Measurements from ENCODE around the gene NLK.
"Not testable (repeated sequence)": the region's sequence is repeated elsewhere in the genome, so short reads cannot be mapped to it uniquely, and the experiment has no call there.

The NLK gene

DNA sequence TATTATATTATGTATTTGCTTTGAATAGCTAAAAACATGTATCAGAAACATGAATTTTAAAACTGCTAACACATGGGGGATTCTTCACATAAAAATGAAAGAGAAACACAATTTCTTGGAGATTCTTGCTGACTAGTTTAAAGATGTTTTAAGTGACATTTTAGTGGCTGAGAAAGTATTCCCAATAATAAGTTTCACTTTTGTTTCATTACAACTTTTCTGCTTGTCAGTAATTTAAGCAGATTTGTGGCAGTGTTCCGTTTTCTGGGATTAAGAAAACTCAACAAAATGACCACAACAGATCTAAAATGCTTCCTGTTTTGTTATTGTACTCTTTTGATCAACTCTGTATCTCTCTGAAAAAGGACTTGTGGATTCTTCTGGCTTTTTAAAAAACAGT is 75.9 kb downstream of the NLK start:
- no peak for DNase-seq

GRCh38 chr17:28119046-28119445 is 76.6 kb downstream of the NLK start:
- no peak for DNase-seq

GRCh38 chr17:28119560-28119959 is 77.1 kb downstream of the NLK start:
- no peak for DNase-seq

DNA sequence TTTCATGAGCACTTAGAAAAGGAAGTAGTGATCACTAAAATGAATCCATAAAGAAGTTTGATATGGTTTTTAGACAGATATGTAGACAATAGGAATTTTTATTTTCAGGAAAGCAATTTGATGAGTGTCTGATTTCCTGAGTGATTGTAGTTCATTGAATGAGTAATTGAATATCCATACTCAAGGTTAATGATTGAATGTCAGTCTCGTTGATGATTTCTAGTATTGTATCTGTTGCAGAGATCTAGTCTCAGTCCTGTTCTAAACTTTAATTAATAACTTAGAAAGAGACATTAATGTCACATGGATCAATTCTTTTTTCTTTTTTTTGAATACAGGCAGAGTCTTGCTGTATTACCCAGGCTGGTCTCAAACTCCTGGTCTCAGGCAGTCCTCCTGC is 78.3 kb downstream of the NLK start:
- no peak for DNase-seq

DNA sequence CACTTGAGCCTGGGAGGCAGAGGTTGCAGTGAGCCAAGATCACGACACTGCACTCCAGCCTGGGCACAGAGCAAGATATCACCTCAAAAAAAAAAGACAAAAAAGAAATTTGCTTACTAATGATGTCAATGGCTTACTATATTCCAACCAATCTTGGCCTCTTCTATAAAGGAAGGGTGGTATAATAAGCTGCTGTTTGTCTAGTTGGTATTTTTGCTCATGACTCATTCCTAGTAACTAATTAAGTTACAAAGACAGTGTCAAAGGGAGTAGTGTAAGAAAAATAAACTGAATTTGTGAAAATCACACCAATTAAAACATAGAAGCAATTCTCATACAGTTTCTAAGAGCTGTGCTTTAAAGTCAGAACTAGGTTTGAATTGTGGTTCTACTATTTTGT is 82.5 kb downstream of the NLK start:
- no peak for DNase-seq

DNA sequence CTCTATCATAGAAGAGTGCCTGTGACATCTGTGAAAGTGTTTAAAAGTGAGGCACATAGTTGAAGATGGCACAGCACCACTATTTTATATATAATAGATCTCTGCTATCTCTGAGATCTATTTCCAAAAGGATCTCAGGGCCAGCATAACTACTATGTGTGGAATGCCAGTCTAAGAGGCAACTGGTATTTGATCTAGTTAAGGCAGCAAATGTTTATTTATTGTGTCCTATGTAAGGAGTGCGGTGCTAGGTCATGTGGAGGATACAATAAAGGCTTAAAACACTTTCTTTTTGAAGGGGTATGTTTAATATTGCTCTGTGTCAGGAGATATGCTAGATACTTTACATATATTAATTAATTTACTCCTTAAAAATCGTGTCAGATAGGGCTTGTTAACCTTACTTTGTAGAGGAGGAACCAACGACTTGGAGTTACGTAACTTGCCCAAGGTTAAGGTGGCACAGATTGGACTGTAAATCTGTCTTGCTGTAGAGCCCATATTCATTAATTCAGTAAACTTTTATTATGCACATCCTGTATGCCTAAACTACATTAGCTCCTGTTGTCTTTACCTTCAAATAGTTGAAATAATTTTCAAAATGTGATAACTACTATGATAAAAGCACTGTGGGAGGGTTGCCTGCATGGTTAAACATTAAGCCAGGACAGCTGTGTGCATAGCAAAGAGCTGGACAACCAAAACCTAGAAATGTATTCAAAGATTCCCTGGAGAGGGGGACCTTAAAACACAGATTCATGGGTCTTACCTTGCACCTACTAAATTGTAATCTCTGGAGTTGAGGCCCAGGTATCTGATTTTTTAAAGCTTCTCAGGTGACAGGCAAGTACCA is 83.3 kb downstream of the NLK start:
- no peak for DNase-seq

DNA sequence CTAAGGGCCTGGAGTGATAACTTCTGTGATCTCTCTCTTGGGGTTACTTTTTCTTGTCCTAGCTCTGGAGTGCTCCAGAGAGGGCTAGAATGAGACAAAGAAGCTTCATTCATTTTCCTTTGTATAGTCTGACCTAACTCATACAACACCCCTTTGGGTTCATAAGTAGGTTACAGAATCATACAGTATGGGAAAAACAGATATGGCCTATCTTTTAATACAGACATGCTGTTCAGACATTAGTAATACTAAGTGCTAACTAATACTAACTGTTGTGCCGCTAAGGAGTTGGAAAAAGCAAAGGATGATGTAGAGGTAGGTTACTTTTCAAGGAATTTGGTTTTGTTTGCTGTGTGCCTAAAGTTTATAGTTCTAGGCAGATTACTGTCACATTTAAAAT is 84.7 kb downstream of the NLK start:
- no peak for DNase-seq

- no peak for DNase-seq
These were observed 86.3 kb downstream of the NLK start for GRCh38 chr17:28128779-28129178.

DNA sequence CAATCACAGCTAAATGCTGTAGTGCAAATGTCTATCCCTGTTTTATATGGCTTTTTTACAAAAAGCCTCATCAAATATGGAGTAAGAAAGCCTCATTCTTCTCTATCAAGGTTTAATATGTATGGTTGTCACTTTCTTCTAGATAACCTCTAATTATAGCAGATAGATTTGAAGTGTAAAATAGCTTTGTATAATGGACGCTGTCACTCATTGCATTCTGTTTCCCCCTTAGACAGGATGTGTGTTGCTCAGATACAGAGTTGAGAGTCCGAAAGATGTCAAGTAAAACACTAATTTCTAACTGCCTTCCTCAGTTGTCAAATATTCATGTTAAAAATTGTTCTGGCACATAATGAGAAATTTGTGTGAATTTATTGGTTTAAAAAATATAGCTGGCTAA is 88.0 kb downstream of the NLK start:
- DNase-seq: no peak

DNA sequence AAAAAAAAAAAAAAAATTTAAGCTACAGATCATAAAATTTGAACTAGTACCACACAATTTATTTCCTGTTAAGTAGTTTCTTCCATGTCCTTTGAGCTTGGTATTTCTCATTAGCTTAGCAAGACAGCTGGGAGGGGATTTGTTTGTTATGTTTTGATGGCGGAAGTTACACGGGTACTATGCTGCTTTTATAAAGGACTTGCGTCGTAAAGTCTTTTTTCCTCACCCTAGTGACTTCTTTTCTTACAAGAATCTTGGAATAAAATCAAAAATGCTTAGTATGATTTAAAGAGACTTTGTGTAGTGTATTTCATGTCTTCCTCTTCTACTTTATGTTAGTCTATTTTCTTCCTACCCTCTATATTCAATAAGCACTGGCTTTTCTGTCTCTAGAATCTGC is 89.1 kb downstream of the NLK start:
- DNase-seq: no peak

DNA sequence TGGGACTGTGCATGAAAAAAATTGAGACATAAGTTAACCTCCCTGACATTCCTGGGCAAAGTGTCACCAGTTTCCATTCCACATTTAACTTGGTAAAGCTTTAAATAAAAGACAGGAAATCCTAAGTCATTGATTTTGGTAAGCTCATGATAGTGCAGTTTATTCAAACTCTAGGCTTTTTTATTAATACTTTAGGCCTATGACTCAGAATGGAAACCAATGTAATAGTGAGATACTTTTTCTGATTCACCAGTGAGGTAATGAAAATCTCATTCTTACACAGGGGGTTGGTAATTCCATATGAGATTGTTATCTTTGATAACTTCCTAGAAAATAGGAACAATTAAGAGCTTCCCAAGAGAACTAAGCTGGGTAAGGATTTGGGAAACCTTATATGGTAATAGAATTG is 91.1 kb downstream of the NLK start:
- DNase-seq: no peak

- no peak for DNase-seq
These were observed 94.4 kb downstream of the NLK start for GRCh38 chr17:28136923-28137322.

DNA sequence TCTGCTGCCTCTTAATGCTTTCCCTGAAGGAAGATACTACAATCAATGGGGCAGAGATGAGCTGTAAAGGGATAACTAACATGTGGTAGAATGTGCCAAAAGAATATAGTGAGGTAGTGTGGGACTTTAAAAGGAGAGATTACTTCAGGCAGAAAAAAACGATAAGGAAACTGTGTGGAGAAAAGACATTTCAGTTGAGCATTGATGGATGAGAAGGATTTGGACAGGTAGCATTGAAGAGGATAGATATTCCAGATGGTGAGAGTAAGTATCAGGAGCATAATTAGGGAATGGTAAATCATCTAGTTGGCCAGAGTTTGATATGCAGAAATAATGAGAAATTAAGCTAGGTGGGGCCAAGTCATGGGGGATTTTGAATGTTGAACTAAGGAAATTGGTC is 97.3 kb downstream of the NLK start:
- no peak for DNase-seq

- DNase-seq: no peak
These were observed 98.8 kb downstream of the NLK start for GRCh38 chr17:28141313-28141712.

- DNase-seq: no peak
These were observed 99.3 kb downstream of the NLK start for GRCh38 chr17:28141773-28142172.

- DNase-seq: no peak
These were observed 99.8 kb downstream of the NLK start for GRCh38 chr17:28142305-28142704.

GRCh38 chr17:28144019-28144418 is 101.5 kb downstream of the NLK start:
- DNase-seq: no peak

DNA sequence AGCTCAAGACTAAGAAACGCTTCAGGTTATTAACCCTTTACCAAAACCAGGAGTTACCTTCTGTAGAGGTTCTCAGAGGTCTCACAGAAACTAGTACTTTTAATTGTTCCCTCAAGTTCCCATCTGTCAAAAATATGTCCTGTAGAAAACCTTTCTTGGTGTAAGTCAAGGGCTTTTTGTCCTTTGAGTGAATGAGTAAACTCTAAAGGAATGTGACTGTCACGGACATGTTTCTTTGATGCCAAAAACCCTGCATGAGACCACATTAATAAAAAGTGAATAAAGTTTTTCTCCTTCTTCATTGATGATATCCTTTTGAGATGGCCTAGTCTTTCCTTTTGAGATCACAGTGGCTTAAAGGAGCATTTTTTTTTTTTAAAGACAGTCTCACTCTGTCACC is 102.9 kb downstream of the NLK start:
- no peak for DNase-seq

DNA sequence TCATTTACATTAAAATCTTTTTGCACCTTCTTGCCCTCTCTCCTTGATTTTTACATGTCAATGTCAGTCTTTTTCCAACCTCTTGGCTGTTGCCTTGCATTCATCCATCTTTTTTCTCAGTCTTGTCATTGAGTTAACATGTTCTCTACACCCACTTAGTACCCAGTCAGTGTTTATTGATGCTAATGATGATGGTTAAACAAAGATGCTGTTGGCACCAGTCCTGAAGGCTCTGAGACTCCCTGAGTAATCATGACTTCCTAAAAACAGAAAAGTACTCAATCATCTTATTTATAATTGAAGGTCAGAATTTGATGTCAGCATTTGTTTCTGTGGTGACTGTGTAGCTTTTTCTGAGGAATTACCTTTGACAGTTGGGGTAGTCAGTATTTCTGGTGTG is 104.5 kb downstream of the NLK start:
- peak; percentile 65 for DNase-seq

GRCh38 chr17:28151001-28151400 is 108.5 kb downstream of the NLK start:
- DNase-seq: peak; percentile 55

- no peak for DNase-seq
These were observed 111.7 kb downstream of the NLK start for GRCh38 chr17:28154214-28154613.

DNA sequence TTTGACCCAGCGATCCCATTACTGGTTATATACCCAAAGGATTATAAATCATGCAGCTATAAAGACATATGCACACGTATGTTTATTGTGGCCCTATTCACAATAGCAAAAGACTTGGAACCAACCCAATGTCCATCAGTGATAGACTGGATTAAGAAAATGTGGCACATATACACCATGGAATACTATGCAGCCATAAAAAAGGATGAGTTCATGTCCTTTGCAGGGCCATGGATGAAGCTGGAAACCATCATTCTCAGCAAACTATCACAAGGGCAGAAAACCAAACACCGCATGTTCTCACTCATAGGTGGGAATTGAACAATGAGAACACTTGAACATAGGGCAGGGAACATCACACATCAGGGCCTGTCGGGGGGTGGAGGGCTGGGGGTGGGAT is 112.9 kb downstream of the NLK start:
- DNase-seq: not testable (repeated sequence)

DNA sequence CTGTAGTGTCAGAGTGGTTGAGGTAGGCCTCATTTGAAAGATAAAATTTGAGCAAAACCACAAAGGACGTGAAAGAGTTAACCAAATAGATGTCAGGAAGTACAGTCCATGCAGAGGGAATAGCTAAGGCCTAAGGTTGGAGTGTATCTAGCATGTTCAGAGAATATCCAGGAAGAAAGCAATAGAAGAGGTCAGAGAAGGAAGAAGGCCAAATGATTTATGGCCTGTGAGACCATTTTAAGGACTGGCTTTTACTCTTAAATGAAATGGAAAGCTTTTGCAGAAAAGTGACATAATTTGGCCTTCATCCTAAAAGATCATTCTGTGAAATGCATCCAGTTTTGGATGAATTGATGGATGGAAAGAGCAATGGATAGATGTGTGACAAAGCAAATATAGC is 116.5 kb downstream of the NLK start:
- DNase-seq: no peak

- no peak for DNase-seq
These were observed 117.4 kb downstream of the NLK start for GRCh38 chr17:28159924-28160323.

- DNase-seq: no peak
These were observed 118.1 kb downstream of the NLK start for GRCh38 chr17:28160610-28161009.
